ENCODE measurements around the gene SRSF4.
"Not testable (repeated sequence)": the region's sequence is repeated elsewhere in the genome, so short reads cannot be mapped to it uniquely, and the experiment has no call there.

SRSF4 gene

GRCh38 chr1:29166291-29166878, 15.3 kb downstream of the SRSF4 start:
- no peak for DNase-seq (ENCODE audit: insufficient read length, low spot score)
- no peak for FAIRE-seq

- DNase-seq (ENCODE audit: insufficient read length, low spot score) = no peak
- no peak for FAIRE-seq
Measured at GRCh38 chr1:29164588-29164987, 17.1 kb downstream of the SRSF4 start.

- DNase-seq (ENCODE audit: insufficient read length, low spot score) (no peak), FAIRE-seq (no peak)
Measured at GRCh38 chr1:29162476-29163138, 19.1 kb downstream of the SRSF4 start.

- no peak for FAIRE-seq
Measured at GRCh38 chr1:29162025-29162424, 19.7 kb downstream of the SRSF4 start.

GRCh38 chr1:29159773-29160172, 21.9 kb downstream of the SRSF4 start:
- FAIRE-seq = no peak

More at GRCh38 chr1:29162025-29162424, 19.7 kb downstream of the SRSF4 start:
- no peak for DNase-seq (ENCODE audit: insufficient read length, low spot score)

GRCh38 chr1:29157269-29157601, 24.5 kb downstream of the SRSF4 start:
- FAIRE-seq (no peak), DNase-seq (ENCODE audit: insufficient read length, low spot score) (no peak)

More at GRCh38 chr1:29159773-29160172, 21.9 kb downstream of the SRSF4 start:
- DNase-seq (ENCODE audit: insufficient read length, low spot score) = no peak

- FAIRE-seq (no peak), DNase-seq (ENCODE audit: insufficient read length, low spot score) (no peak)
Measured at GRCh38 chr1:29156543-29157268, 25.0 kb downstream of the SRSF4 start.

- FAIRE-seq (no peak), DNase-seq (ENCODE audit: insufficient read length, low spot score) (no peak)
Measured at GRCh38 chr1:29152046-29152805, 29.5 kb downstream of the SRSF4 start.

- not testable (repeated sequence) for FAIRE-seq; DNase-seq (ENCODE audit: insufficient read length, low spot score)
Measured at GRCh38 chr1:29150346-29150745, 31.4 kb downstream of the SRSF4 start.

- no peak for FAIRE-seq
- no peak for DNase-seq (ENCODE audit: insufficient read length, low spot score)
Measured at GRCh38 chr1:29148656-29149491, 32.8 kb downstream of the SRSF4 start.

- no peak for FAIRE-seq
Measured at GRCh38 chr1:29145739-29146437, 35.8 kb downstream of the SRSF4 start.

GRCh38 chr1:29144178-29144577, 37.5 kb downstream of the SRSF4 start:
- DNase-seq (ENCODE audit: insufficient read length, low spot score) (no peak), FAIRE-seq (no peak)

More at GRCh38 chr1:29145739-29146437, 35.8 kb downstream of the SRSF4 start:
- no peak for DNase-seq (ENCODE audit: insufficient read length, low spot score)

- no peak for FAIRE-seq
- no peak for DNase-seq (ENCODE audit: insufficient read length, low spot score)
Measured at GRCh38 chr1:29142714-29143113, 39.0 kb downstream of the SRSF4 start.

GRCh38 chr1:29136391-29136915, 45.2 kb downstream of the SRSF4 start:
- no peak for DNase-seq (ENCODE audit: insufficient read length, low spot score)
- no peak for FAIRE-seq

GRCh38 chr1:29134695-29135028, 47.0 kb downstream of the SRSF4 start:
- DNase-seq (ENCODE audit: insufficient read length, low spot score) = no peak
- no peak for FAIRE-seq

- DNase-seq (ENCODE audit: insufficient read length, low spot score) = no peak
Measured at GRCh38 chr1:29133861-29134694, 47.6 kb downstream of the SRSF4 start.

GRCh38 chr1:29131056-29131455, 50.6 kb downstream of the SRSF4 start:
- not testable (repeated sequence) for DNase-seq (ENCODE audit: insufficient read length, low spot score); FAIRE-seq

More at GRCh38 chr1:29133861-29134694, 47.6 kb downstream of the SRSF4 start:
- no peak for FAIRE-seq

GRCh38 chr1:29129916-29130315, 51.8 kb downstream of the SRSF4 start:
- no peak for FAIRE-seq

GRCh38 chr1:29128739-29129138, 53.0 kb downstream of the SRSF4 start:
- FAIRE-seq = no peak
- DNase-seq (ENCODE audit: insufficient read length, low spot score) = no peak

More at GRCh38 chr1:29129916-29130315, 51.8 kb downstream of the SRSF4 start:
- no peak for DNase-seq (ENCODE audit: insufficient read length, low spot score)

Data from GM19239 (cell line).